Neural crest cell (in vitro differentiated cells): ENCODE data around the gene C9orf40. TPM values are rescaled to one million over a fixed set of nuclear protein-coding genes. Genes with fewer than 3 reads are reported as not detected.

Experiments used
- DNase-seq: peaks from one replicate; pipeline ENCODE4 v3.0.0; 2021; ENCODE audit warnings: low read depth, mixed read lengths, low spot score
- H3K27ac Mint-ChIP-seq: one replicate; pipeline ENCODE4 v1.8.0; 2021; ENCODE audit warnings: mild to moderate bottlenecking, mixed read lengths; ENCODE audit not compliant: unreplicated experiment
- H3K27me3 Mint-ChIP-seq: 2 replicates; pipeline ENCODE4 v1.8.0; 2021; ENCODE audit warnings: low read depth, mild to moderate bottlenecking, mixed read lengths
- H3K36me3 Mint-ChIP-seq: 2 replicates; pipeline ENCODE4 v1.8.0; 2021; ENCODE audit warnings: low read depth, mild to moderate bottlenecking, mixed read lengths
- H3K4me1 Mint-ChIP-seq: 2 replicates; pipeline ENCODE4 v1.8.0; 2021; ENCODE audit warnings: mixed read lengths
- H3K4me3 Mint-ChIP-seq: one replicate; pipeline ENCODE4 v1.8.0; 2021; ENCODE audit warnings: mild to moderate bottlenecking, mixed read lengths
- H3K9me3 Mint-ChIP-seq: 2 replicates; pipeline ENCODE4 v1.8.0; 2021; ENCODE audit warnings: mixed read lengths
- total RNA-seq: library from RNA; stranded (reverse); gene quantifications from 2 replicates; pipeline ENCODE4 v1.2.1, GENCODE V29; 2021
- TF ChIP-seq, protein P1 (sequence below): fragments of 200-600 bp; sonication (generic); conservative IDR thresholded peaks from 2 replicates; pipeline ENCODE4 v1.5.0; 2021; ENCODE audit warnings: antibody characterized with exemption, mild to moderate bottlenecking

C9orf40 gene
- total RNA-seq, 1 donor from 2014 or later, result 12.7 TPM

DNA sequence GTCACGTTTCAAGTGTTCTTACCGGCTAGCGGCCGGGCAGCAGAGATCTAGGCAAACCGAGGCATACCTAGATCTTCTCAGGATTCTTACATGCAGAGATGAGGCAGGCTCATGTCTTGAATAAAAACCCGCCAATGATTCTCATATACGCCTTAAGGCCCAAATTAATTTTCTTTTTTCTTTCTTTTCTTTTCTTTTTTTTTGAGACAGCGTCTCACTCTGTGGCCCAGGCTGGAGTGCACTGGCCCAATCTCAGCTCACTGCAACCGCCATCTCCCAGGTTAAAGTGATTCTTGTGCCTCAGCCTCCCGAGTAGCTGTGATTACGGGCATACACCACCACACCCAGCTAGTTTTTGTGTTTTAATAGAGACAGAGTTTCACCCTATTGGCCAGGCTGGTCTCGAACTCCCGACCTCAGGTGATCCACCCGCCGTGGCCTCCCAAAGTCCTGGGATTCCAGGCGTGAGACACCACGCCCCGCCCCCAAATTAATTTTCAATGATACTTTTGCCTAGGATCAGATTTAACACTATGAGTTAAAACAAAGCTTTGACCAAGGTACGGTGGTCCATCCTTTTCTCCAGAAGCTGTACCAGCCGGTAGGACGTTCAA is 1.5 kb downstream of the C9orf40 start:
- Mint-ChIP-seq H3K27ac (peak overlapping the region; percentile 85), H3K4me1 (peaks cover 22% of the 10 kb centered on the region), H3K9me3 (no peaks in the 10 kb centered on the region), H3K27me3 (no peaks in the 10 kb centered on the region), H3K36me3 (no peaks in the 10 kb centered on the region), H3K4me3 (peak overlapping the region; percentile 98)
- DNase-seq, result no peak
- TF ChIP-seq, protein P1, sequence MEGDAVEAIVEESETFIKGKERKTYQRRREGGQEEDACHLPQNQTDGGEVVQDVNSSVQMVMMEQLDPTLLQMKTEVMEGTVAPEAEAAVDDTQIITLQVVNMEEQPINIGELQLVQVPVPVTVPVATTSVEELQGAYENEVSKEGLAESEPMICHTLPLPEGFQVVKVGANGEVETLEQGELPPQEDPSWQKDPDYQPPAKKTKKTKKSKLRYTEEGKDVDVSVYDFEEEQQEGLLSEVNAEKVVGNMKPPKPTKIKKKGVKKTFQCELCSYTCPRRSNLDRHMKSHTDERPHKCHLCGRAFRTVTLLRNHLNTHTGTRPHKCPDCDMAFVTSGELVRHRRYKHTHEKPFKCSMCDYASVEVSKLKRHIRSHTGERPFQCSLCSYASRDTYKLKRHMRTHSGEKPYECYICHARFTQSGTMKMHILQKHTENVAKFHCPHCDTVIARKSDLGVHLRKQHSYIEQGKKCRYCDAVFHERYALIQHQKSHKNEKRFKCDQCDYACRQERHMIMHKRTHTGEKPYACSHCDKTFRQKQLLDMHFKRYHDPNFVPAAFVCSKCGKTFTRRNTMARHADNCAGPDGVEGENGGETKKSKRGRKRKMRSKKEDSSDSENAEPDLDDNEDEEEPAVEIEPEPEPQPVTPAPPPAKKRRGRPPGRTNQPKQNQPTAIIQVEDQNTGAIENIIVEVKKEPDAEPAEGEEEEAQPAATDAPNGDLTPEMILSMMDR, result no peak

DNA sequence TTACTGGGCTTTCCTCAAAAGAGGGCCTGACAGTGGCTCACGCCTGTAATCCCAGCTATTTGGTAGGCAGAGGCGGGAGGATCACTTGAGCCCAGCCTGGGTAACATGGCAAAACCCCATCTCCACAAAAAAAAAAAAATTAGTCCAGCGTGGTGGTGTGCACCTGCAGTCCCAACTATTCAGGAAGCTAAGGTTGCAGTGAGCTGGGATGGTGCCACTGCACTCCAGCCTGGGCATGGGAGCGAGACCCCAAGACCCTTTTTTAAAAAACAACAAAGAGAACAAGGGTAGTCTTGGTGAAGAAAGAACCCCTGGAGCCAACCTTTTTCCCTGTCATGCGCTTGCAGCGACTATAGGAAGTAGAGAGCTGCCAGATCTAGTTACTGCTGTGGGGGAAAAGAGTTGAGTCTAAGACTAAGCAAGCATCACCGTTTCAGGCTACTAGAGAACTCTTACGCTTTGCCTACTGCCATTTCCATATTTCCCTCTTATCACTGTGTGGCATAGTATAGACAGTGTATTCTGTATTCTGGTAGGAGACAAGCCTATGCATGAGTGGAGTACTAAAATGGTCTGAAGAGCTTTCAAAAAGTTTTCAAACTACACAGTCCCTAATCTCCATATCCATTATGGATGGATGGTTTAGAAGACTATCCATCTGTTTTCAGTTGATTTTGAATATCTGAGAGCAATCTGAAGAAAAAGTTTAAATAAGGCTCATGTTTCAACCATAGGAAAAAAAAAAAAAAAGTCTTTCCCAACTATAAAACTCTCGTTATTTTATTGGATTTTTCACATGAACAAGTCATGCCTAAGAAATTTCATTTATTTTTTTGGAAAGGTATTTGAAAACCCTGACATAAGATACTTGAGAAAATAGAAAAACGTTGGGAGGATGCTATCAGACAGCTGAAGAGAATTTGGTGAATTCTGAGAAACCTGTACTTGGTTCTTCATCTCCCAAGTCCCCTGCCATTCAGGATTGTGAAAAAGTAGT is 2.6 kb downstream of the C9orf40 start:
- Mint-ChIP-seq H3K27me3 (no peaks in the 10 kb centered on the region), H3K27ac (no peak overlapping the region), H3K9me3 (no peaks in the 10 kb centered on the region), H3K4me3 (peak overlapping the region; percentile 79), H3K4me1 (peaks cover 22% of the 10 kb centered on the region), H3K36me3 (no peaks in the 10 kb centered on the region)
- TF ChIP-seq, protein P1, result no peak
- no peak for DNase-seq

DNA sequence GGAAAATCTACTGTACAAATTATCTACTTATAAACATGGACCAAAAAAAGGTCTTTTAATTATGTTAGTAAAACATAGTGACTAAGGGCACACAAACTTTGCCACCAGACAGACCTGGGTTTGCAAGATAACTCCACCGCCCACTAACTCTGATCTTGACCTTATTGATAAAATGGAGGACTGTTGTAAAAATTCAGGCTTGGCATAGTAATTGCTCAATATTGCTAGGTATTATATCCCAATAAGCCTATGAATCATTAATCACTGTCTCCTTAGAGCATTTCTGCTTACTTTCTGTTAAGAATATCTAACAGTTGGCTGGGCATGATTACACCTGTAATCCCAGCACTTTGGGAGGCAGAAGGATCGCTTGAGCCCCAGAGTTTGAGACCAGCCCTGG is 3.8 kb downstream of the C9orf40 start:
- peaks cover 22% of the 10 kb centered on the region for H3K4me1 Mint-ChIP-seq
- H3K27me3 Mint-ChIP-seq, result no peaks in the 10 kb centered on the region
- TF ChIP-seq, protein P1, result no peak
- no peaks in the 10 kb centered on the region for H3K36me3 Mint-ChIP-seq
- peak overlapping the region; percentile 52 for H3K4me3 Mint-ChIP-seq
- H3K27ac Mint-ChIP-seq, result no peak overlapping the region
- H3K9me3 Mint-ChIP-seq, result no peaks in the 10 kb centered on the region
- no peak for DNase-seq

DNA sequence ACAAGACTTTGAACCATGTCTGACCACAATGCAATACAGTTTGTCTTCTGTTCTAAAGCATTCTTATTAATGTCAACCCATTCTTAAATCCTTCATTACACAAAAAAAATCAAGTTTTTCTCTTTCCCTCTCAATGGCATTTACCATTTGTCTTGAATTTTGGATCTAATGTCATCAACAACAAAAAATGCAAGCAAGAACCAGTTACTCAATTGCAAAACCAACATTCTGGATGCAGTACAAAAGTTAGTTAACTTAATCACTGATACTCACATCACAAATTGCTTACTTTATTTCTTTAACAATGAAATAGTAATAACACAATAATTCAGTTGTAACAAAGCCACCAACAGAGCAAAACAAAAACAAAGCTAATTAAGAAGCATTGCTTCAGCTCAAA is 6.0 kb downstream of the C9orf40 start:
- TF ChIP-seq, protein P1, result no peak
- no peaks in the 10 kb centered on the region for H3K27me3 Mint-ChIP-seq
- H3K4me1 Mint-ChIP-seq, result peaks cover 11% of the 10 kb centered on the region
- no peaks in the 10 kb centered on the region for H3K36me3 Mint-ChIP-seq
- H3K9me3 Mint-ChIP-seq, result no peaks in the 10 kb centered on the region
- DNase-seq, result no peak
- no peak overlapping the region for H3K4me3 Mint-ChIP-seq
- no peak overlapping the region for H3K27ac Mint-ChIP-seq

DNA sequence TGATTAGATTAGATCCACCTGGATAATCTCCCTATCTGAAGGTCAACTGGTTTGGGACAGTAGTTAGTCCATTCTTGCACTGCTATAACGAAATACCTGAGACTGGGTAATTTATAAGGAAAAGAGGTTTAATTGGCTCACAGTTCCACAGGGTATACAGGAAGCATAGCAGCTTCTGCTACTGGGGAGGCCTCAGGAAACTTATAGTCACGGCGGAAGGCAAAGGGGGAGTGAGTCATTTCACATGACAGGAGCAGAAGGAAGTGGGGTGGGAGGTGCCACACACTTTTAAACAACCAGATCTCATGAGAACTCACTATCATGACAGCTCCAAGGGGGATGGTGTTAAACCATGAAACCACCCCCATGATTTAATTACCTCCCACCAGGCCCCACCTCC is 9.9 kb downstream of the C9orf40 start:
- TF ChIP-seq, protein P1, result no peak
- no peak for DNase-seq
- H3K4me1 Mint-ChIP-seq, result no peaks in the 10 kb centered on the region
- H3K27ac Mint-ChIP-seq, result no peak overlapping the region
- no peaks in the 10 kb centered on the region for H3K27me3 Mint-ChIP-seq
- H3K36me3 Mint-ChIP-seq, result no peaks in the 10 kb centered on the region
- no peak overlapping the region for H3K4me3 Mint-ChIP-seq
- no peaks in the 10 kb centered on the region for H3K9me3 Mint-ChIP-seq
